Large intestine (tissue), 12 donors: Measurements from ENCODE around the gene SMCO3. TPM values are rescaled to one million over a fixed set of nuclear protein-coding genes. Genes with fewer than 3 reads are reported as not detected.

Source experiments
- DNase-seq, 2 donors: peaks; one replicate each; pipeline versions ENCODE4 v3.0.0 to v3.0.0-alpha.2; 2013
- H3K27ac ChIP-seq: one replicate; pipeline ENCODE4 v1.5.1; 2013; ENCODE audit warnings: low read length
- H3K27me3 ChIP-seq: 2 replicates; pipeline ENCODE4 v1.6.1; 2013; ENCODE audit warnings: low read length; ENCODE audit not compliant: control insufficient read depth, insufficient read depth
- H3K36me3 ChIP-seq: 2 replicates; pipeline ENCODE4 v1.6.1; 2013; ENCODE audit warnings: low read length; ENCODE audit not compliant: control insufficient read depth, insufficient read depth
- H3K4me1 ChIP-seq: one replicate; pipeline ENCODE4 v1.6.1; 2013; ENCODE audit warnings: low read length; ENCODE audit not compliant: control insufficient read depth, insufficient read depth
- H3K4me3 ChIP-seq: one replicate; pipeline ENCODE4 v1.5.1; 2013; ENCODE audit warnings: low read length
- H3K9me3 ChIP-seq: one replicate; pipeline ENCODE4 v1.6.1; 2013; ENCODE audit warnings: mild to moderate bottlenecking, low read depth, low read length, moderate library complexity; ENCODE audit not compliant: control insufficient read depth
- WGBS: methylation state at CpG from one replicate; pipeline ENCODE4 v1.1.5; 2013; ENCODE audit warnings: low lambda C conversion rate; ENCODE audit not compliant: insufficient coverage; 5-methylcytosine and 5-hydroxymethylcytosine counted together
- long read RNA-seq, 11 donors: transcript quantifications; one replicate each; lab custom pipeline, GENCODE V29; 2026
- polyA plus RNA-seq: library from polyadenylated mRNA; unstranded; fragments of 120-200 nt; gene quantifications from one replicate; pipeline ENCODE4 v1.2.1, GENCODE V29; 2013

Gene SMCO3
- 0.30 TPM for polyA plus RNA-seq
- long read RNA-seq, donor 1: 0 reads
- long read RNA-seq, donor 2, partial matches to known transcripts: 0 of 1 reads
- long read RNA-seq, donor 2, other reads (novel, unspliced or antisense): 0 of 1 reads
- long read RNA-seq, donor 3: 0 reads
- long read RNA-seq, donor 4: 0 reads
- long read RNA-seq, donor 5: 0 reads
- long read RNA-seq, donor 6: 0 reads
- long read RNA-seq, donor 7: 0 reads
- long read RNA-seq, donor 8: 0 reads
- long read RNA-seq, donor 9: 0 reads
- long read RNA-seq, donor 10: 0 reads
- long read RNA-seq, donor 11: 0 reads

GRCh38 chr12:14814014-14814413 is at the start of gene SMCO3:
Gene SMCO3 (minus strand): TSS chr12:14814182. CDS start chr12:14806680, 7,502 bp downstream.
- no peaks in the 10 kb centered on the region for H3K4me1 ChIP-seq
- H3K9me3 ChIP-seq: no peaks in the 10 kb centered on the region
- no peak for DNase-seq
- no peak within 1 kb of the TSS for H3K4me3 ChIP-seq
- no peaks in the 10 kb centered on the region for H3K36me3 ChIP-seq
- no peak within 1 kb of the TSS for H3K27ac ChIP-seq
- H3K27me3 ChIP-seq: no peaks in the 10 kb centered on the region
- WGBS: no CpG with 5 or more reads among the region's 3 CpGs

DNA sequence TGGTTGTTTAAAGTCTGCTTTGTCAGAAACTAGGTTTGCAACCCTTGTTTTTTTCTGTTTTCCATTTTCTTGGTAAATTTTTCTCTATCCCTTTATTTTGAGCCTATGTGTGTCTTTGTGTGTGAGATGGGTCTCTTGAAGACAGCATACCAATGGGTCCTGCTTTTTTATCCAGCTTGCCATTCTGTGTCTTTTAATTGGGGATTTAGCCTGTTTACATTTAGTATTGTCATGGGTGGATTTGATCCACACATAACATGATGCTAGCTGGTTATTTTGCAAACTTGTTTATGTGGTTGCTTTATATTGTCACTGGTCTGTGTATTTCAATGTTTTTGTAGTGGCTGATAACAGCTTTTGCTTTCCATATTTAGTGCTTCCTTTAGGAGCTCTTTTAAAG is 46.5 kb upstream of the SMCO3 start:
- Histone ChIP-seq H3K27ac (no peak overlapping the region), H3K4me3 (no peak overlapping the region), H3K36me3 (no peaks in the 10 kb centered on the region), H3K4me1 (no peaks in the 10 kb centered on the region), H3K9me3 (no peaks in the 10 kb centered on the region), H3K27me3 (no peaks in the 10 kb centered on the region)
- DNase-seq: no peak

DNA sequence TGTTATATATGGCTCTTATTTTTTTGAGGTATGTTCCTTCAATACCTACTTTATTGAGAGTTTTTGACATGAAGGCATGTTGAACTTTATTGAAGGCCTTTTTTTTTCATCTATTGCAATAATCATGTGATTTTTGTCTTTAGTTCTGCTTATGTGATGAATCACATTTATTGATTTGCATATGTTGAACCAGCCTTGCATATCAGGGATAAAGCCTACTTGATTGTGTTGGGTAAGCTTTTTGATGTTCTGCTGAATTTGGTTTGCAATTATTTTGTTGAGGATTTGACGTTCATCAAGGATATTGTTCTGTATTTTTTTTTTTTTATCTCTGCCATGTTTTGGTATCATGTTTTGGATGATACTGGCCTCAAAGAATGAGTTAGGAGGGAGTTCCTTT is 44.5 kb upstream of the SMCO3 start:
- H3K27me3 ChIP-seq: no peaks in the 10 kb centered on the region
- no peak overlapping the region for H3K27ac ChIP-seq
- no peaks in the 10 kb centered on the region for H3K4me1 ChIP-seq
- no CpG with 5 or more reads among the region's 1 CpG for WGBS
- H3K4me3 ChIP-seq: no peak overlapping the region
- no peak for DNase-seq
- H3K9me3 ChIP-seq: no peaks in the 10 kb centered on the region
- H3K36me3 ChIP-seq: no peaks in the 10 kb centered on the region

DNA sequence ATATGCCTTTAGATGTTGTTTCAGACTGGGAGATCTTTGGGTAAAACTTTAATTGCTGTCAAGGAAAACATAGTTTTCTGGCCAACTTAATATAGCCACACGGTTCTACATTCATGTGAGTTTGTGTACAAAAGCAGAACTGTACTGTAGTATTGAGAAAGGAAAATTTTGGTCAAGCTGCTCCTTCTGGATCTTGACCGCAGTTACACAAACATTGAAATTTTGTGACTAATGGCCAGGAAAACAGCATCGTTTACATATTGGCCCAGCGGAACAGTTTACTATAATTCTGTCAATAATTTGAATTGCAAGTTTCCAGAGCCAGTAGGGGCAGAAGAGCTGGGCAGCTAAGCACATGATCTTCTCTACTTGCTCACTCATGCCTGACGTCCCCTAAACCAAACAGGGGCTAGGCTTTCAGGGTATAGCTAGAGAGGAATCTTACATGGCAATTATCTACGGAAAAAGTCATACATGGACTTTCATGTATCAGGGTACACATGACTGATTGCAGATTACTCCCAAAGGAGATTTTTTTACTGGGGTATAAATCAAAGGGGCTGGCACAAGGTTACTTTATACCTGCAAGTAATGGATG is 40.7 kb upstream of the SMCO3 start:
- Histone ChIP-seq H3K27ac (no peak overlapping the region), H3K4me1 (no peaks in the 10 kb centered on the region), H3K4me3 (no peak overlapping the region), H3K36me3 (no peaks in the 10 kb centered on the region), H3K9me3 (no peaks in the 10 kb centered on the region), H3K27me3 (no peaks in the 10 kb centered on the region)
- WGBS: no CpG with 5 or more reads among the region's 6 CpGs
- no peak for DNase-seq

DNA sequence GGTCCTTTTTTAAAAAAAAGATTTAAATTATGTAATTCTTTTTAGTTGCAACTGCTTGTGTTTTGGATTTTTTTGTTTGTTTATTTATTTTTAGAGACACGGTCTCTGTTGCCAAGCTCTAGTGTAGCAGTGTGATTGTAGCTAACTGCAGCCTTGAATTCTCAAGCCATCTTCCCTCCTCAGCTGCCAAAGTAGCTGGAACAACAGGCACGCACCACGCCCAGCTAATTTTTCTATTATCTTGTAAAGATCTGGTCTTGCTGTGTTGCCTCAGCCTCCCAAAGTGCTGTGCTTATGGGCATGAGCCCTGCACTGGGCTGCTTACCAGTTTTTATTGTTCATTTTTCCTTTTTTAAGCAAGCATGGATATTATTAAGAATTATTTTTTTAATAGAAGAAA is 40.0 kb upstream of the SMCO3 start:
- H3K4me3 ChIP-seq: no peak overlapping the region
- H3K36me3 ChIP-seq: no peaks in the 10 kb centered on the region
- WGBS: 71% methylated on average over 1 of the region's 3 CpGs
- no peaks in the 10 kb centered on the region for H3K9me3 ChIP-seq
- DNase-seq: no peak
- H3K4me1 ChIP-seq: no peaks in the 10 kb centered on the region
- no peaks in the 10 kb centered on the region for H3K27me3 ChIP-seq
- H3K27ac ChIP-seq: no peak overlapping the region

DNA sequence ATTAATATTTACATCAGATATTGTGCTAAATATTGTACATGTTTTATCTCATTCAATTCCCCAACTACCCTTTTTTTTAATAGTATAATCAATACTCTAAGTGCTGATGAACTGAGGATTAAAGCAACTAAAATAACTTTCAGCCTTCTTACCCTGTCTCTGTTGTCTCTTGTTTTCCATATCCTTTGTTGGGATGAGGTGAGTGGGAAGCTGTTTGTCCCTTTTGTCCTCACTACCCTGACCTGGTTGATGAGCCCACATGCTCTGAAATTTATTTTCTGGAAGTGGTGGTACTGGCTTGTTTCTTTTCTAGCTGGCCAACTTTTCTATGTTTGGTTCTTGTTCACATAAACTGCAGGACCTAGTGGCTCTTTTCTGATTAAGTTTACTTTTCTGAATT is 38.9 kb upstream of the SMCO3 start:
- no peaks in the 10 kb centered on the region for H3K9me3 ChIP-seq
- H3K27ac ChIP-seq: no peak overlapping the region
- H3K36me3 ChIP-seq: no peaks in the 10 kb centered on the region
- no peak overlapping the region for H3K4me3 ChIP-seq
- DNase-seq: no peak
- H3K27me3 ChIP-seq: no peaks in the 10 kb centered on the region
- no peaks in the 10 kb centered on the region for H3K4me1 ChIP-seq

GRCh38 chr12:14850929-14851663 is 37.1 kb upstream of the SMCO3 start:
- H3K27me3 ChIP-seq: no peaks in the 10 kb centered on the region
- DNase-seq: no peak
- no CpG with 5 or more reads among the region's 1 CpG for WGBS
- peaks cover 4% of the 10 kb centered on the region for H3K4me1 ChIP-seq
- no peak overlapping the region for H3K27ac ChIP-seq
- no peak overlapping the region for H3K4me3 ChIP-seq
- no peaks in the 10 kb centered on the region for H3K36me3 ChIP-seq
- H3K9me3 ChIP-seq: no peaks in the 10 kb centered on the region

GRCh38 chr12:14849661-14850060 is 35.7 kb upstream of the SMCO3 start:
- no peak overlapping the region for H3K4me3 ChIP-seq
- H3K36me3 ChIP-seq: no peaks in the 10 kb centered on the region

GRCh38 chr12:14846876-14847580 is 33.0 kb upstream of the SMCO3 start:
- 71% methylated on average over 3 of the region's 4 CpGs for WGBS
- H3K27me3 ChIP-seq: no peaks in the 10 kb centered on the region
- H3K4me1 ChIP-seq: peaks cover 13% of the 10 kb centered on the region
- H3K4me3 ChIP-seq: no peak overlapping the region
- no peak for DNase-seq
- H3K9me3 ChIP-seq: no peaks in the 10 kb centered on the region
- H3K36me3 ChIP-seq: no peaks in the 10 kb centered on the region
- no peak overlapping the region for H3K27ac ChIP-seq

More at GRCh38 chr12:14849661-14850060, 35.7 kb upstream of the SMCO3 start:
- Histone ChIP-seq H3K9me3 (no peaks in the 10 kb centered on the region), H3K27ac (no peak overlapping the region), H3K27me3 (no peaks in the 10 kb centered on the region), H3K4me1 (peaks cover 4% of the 10 kb centered on the region)
- no peak for DNase-seq
- no CpG with 5 or more reads among the region's 2 CpGs for WGBS

DNA sequence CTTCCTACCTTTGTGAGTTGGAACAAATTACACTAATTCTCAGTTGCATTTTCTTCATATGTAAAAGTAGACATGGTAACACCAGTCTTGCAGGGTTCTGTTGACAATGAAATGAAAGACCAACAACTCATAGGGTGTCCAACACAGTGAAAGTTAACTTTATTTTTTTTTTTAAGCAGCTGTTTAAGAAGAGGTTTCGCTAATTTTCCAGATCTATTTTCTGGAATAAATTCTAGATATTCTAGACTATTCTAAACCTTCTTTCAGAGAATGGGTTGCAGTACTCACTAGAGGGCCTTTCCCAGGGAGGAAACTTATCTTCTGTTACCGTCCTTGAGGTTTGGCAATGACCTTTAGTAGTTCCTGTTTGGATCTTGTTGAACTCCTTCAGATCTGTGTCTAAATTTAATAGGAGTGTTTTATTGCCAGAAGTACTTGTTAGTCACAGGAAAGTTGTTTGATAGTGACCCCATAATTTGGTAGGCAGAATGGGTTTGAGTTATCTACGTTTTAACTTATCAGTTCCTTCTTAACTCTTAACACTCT is 32.1 kb upstream of the SMCO3 start:
- no peak overlapping the region for H3K27ac ChIP-seq
- WGBS: 8% methylated on average over 2 of the region's 3 CpGs

More for the DNA sequence above, 32.1 kb upstream of the SMCO3 start:
- Histone ChIP-seq H3K4me3 (no peak overlapping the region), H3K36me3 (no peaks in the 10 kb centered on the region), H3K9me3 (no peaks in the 10 kb centered on the region), H3K4me1 (peaks cover 20% of the 10 kb centered on the region), H3K27me3 (no peaks in the 10 kb centered on the region)
- DNase-seq: no peak
